MCF 10A (cell line): ENCODE data around the gene HTR1D. TPM values are rescaled to one million over a fixed set of nuclear protein-coding genes. Genes with fewer than 3 reads are reported as not detected.

Experiments
- BruUV-seq: library from RNA; stranded (reverse); fragments of 400-500 nt; replicated peaks from 2 replicates; lab custom pipeline; 2021; lab: Mats Ljungman, UMichigan
- CTCF ChIA-PET: fragments of 300-600 bp; sonication (Branson Sonifier 250); formaldehyde crosslinking; extraction: SDS; loops from one replicate; lab custom pipeline; 2021; ENCODE audit warnings: antibody characterized with exemption, inconsistent platforms; lab: Yijun Ruan, JAX
- POLR2A ChIA-PET: fragments of 300-600, 350-650 bp; sonication (Branson Sonifier 250); formaldehyde crosslinking; extraction: SDS; loops from one replicate; lab custom pipeline; 2020; ENCODE audit warnings: antibody characterized with exemption, inconsistent platforms; lab: Yijun Ruan, JAX
- DNase-seq: peaks from one replicate; pipeline ENCODE4 v3.0.0-alpha.2; 2018; ENCODE audit not compliant: unreplicated experiment
- H3K27ac Mint-ChIP-seq: one replicate; pipeline ENCODE4 v1.8.0; 2022; ENCODE audit warnings: mild to moderate bottlenecking, low read depth, mixed read lengths; ENCODE audit not compliant: unreplicated experiment
- H3K27me3 Mint-ChIP-seq: one replicate; pipeline ENCODE4 v1.8.0; 2022; ENCODE audit warnings: mixed read lengths; ENCODE audit not compliant: insufficient read depth, unreplicated experiment
- H3K36me3 Mint-ChIP-seq: one replicate; pipeline ENCODE4 v1.8.0; 2022; ENCODE audit warnings: mild to moderate bottlenecking, moderate library complexity, mixed read lengths; ENCODE audit not compliant: insufficient read depth, unreplicated experiment
- H3K4me1 Mint-ChIP-seq: one replicate; pipeline ENCODE4 v1.8.0; 2022; ENCODE audit warnings: mixed read lengths; ENCODE audit not compliant: insufficient read depth, unreplicated experiment
- H3K4me3 Mint-ChIP-seq: one replicate; pipeline ENCODE4 v1.8.0; 2022; ENCODE audit warnings: mild to moderate bottlenecking, moderate library complexity, mixed read lengths; ENCODE audit not compliant: unreplicated experiment
- H3K9me3 Mint-ChIP-seq: one replicate; pipeline ENCODE4 v1.8.0; 2022; ENCODE audit warnings: mixed read lengths; ENCODE audit not compliant: unreplicated experiment
- intact Hi-C: fragments of 100-400 bp; cut with micrococcal nuclease; formaldehyde crosslinking; loops from 2 replicates; pipeline ENCODE4 v1.14.1; 2022
- total RNA-seq: library from RNA; stranded (reverse); gene quantifications from 2 replicates; pipeline ENCODE4 v1.2.3, GENCODE V29; 2022
- TF ChIP-seq, protein P1 (sequence below): fragments of 200-600 bp; IDR thresholded peaks from one replicate; pipeline ENCODE4 v1.8.0; 2022; ENCODE audit warnings: antibody characterized with exemption, mild to moderate bottlenecking; ENCODE audit not compliant: unreplicated experiment

The HTR1D gene
- total RNA-seq, 1 experiment from 2014 or later: 0.35 TPM

DNA sequence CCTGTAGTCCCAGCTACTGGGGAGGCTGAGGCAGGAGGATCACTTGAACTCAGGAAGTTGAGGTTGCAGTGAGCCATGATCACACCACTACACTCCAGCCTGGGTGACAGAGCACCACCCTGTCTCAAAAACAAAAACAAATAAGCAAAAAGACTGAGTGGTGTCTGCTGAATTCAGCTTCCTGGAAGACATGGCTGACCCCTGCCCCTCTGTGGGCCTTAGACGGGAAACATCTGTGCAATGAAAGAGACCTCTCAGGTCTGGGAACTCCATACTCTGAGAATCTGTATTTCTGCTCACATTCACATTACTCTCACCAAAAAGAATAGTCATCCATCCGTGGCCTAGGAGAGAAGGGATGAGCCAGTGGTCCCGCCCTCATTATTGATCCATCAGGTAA is 2.0 kb downstream of the HTR1D start:
- Mint-ChIP-seq H3K9me3 (no peaks in the 10 kb centered on the region), H3K27ac (no peak overlapping the region), H3K36me3 (no peaks in the 10 kb centered on the region), H3K4me3 (no peak overlapping the region), H3K27me3 (peaks cover 11% of the 10 kb centered on the region), H3K4me1 (no peaks in the 10 kb centered on the region)
- POLR2A ChIA-PET: no interaction called here
- CTCF ChIA-PET: no interaction called here
- no peak for DNase-seq
- intact Hi-C loops: loop anchor here (10.0 kb wide), 1 partner anchor 60 kb away; no protein-coding TSS in a partner anchor
- BruUV-seq: no TSS peak
- TF ChIP-seq, protein P1, sequence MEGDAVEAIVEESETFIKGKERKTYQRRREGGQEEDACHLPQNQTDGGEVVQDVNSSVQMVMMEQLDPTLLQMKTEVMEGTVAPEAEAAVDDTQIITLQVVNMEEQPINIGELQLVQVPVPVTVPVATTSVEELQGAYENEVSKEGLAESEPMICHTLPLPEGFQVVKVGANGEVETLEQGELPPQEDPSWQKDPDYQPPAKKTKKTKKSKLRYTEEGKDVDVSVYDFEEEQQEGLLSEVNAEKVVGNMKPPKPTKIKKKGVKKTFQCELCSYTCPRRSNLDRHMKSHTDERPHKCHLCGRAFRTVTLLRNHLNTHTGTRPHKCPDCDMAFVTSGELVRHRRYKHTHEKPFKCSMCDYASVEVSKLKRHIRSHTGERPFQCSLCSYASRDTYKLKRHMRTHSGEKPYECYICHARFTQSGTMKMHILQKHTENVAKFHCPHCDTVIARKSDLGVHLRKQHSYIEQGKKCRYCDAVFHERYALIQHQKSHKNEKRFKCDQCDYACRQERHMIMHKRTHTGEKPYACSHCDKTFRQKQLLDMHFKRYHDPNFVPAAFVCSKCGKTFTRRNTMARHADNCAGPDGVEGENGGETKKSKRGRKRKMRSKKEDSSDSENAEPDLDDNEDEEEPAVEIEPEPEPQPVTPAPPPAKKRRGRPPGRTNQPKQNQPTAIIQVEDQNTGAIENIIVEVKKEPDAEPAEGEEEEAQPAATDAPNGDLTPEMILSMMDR: no peak

DNA sequence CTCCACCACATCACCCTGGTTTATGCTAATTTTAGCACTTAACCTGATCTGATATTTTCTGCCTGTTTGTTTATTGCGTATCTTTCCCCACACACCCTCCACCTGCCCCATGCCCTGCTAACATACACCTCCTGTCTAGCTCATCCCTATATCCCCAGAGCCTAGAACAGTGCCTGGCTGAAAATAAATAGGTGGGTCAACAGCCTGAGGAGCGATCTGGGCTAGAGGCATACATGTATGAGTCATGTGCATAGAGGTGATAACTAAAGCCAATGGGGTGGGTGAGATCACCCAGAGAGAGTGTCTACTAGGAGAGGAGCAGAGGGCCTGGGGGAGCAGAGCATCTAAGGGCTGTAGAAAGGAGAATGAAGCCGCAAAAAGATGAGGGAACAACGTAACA is 2.7 kb downstream of the HTR1D start:
- intact Hi-C loops: loop anchor here (10.0 kb wide), 1 partner anchor 60 kb away; no protein-coding TSS in a partner anchor
- Mint-ChIP-seq H3K4me3 (no peak overlapping the region), H3K36me3 (no peaks in the 10 kb centered on the region), H3K9me3 (no peaks in the 10 kb centered on the region), H3K27me3 (peaks cover 11% of the 10 kb centered on the region), H3K4me1 (no peaks in the 10 kb centered on the region), H3K27ac (no peak overlapping the region)
- no peak for DNase-seq
- ChIA-PET POLR2A (no interaction called here), CTCF (interaction anchor here (0.6 kb wide), 1 partner anchor 37 kb away, joined by 3 read pairs; no protein-coding TSS in a partner anchor)
- TF ChIP-seq, protein P1: no peak
- no TSS peak for BruUV-seq

DNA sequence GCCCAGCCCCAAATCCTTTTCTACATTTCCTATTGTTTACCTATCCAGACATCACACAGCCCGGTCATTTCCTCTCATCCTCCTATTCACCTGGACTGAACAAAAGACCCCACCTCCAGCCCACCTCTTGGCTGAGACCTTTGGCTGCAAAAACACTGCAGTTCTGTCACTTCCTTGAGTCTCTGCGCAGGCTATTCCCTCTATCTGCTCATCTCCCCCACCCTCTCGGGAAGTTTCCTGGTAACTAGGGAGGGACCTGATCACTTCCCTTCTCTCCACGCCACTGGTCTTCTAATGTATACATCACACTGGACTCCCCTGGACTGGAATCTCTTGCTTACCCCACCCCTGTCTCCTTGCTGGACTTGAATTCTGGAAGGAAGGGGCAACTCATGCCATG is 5.3 kb downstream of the HTR1D start:
- POLR2A ChIA-PET: interaction anchor here (1.2 kb wide), 1 partner anchor 9 kb away, joined by 3 read pairs; no protein-coding TSS in a partner anchor
- intact Hi-C loops: loop anchor here (10.0 kb wide), 1 partner anchor 63 kb away; no protein-coding TSS in a partner anchor
- Mint-ChIP-seq H3K36me3 (no peaks in the 10 kb centered on the region), H3K9me3 (no peaks in the 10 kb centered on the region), H3K4me1 (no peaks in the 10 kb centered on the region), H3K27me3 (no peaks in the 10 kb centered on the region), H3K4me3 (no peak overlapping the region), H3K27ac (no peak overlapping the region)
- BruUV-seq: no TSS peak
- CTCF ChIA-PET: no interaction called here
- DNase-seq: no peak
- TF ChIP-seq, protein P1: no peak

DNA sequence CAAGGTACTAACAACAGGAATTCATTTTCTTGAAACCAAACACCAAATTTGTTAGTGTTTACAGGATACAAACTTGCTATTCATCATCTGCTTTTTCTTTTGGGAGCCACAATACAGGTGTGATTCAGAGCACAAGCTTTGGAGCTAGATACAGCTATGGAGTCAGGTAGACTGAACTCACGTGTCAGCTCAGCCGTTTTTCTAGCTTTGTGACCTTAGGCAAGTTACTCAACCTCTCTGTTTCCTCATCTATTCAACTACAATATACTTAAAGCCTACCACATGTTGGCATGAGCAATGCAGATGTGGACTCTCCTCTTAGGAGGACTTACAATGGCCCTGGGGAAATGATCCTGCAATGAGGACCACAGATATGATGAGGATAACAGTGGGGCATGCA is 6.3 kb downstream of the HTR1D start:
- no TSS peak for BruUV-seq
- Mint-ChIP-seq H3K4me1 (no peaks in the 10 kb centered on the region), H3K9me3 (no peaks in the 10 kb centered on the region), H3K36me3 (no peaks in the 10 kb centered on the region), H3K4me3 (no peak overlapping the region), H3K27ac (no peak overlapping the region), H3K27me3 (no peaks in the 10 kb centered on the region)
- no peak for DNase-seq
- intact Hi-C loops: loop anchor here (10.0 kb wide), 1 partner anchor 64 kb away; no protein-coding TSS in a partner anchor
- CTCF ChIA-PET: no interaction called here
- TF ChIP-seq, protein P1: no peak
- POLR2A ChIA-PET: interaction anchor here (1.2 kb wide), 1 partner anchor 10 kb away, joined by 3 read pairs; no protein-coding TSS in a partner anchor
